Left lung (tissue), 10 donors: ENCODE measurements around the gene ATP8A2. TPM values are rescaled to one million over a fixed set of nuclear protein-coding genes. Genes with fewer than 3 reads are reported as not detected.

Source experiments
- ATAC-seq: fragments of 200-7000 bp; cut with Tn5 transposase; one replicate; pipeline ENCODE4 v1.9.1; 2020; ENCODE audit warnings: moderate library complexity
- DNase-seq, 4 donors: peaks; one replicate each; pipeline ENCODE4 v3.0.0-alpha.2; 2013 to 2020
- H3K27ac ChIP-seq, 2 donors: fragments of 200-600 bp; sonication (generic) in 1 of 2; one replicate each; pipeline versions ENCODE4 v1.5.0 to v1.8.0; 2020 to 2021
- H3K27me3 ChIP-seq, 2 donors: fragments of 200-600 bp; sonication (generic) in 1 of 2; one replicate each; pipeline versions ENCODE4 v1.5.0 to v1.8.0; 2020 to 2021
- H3K36me3 ChIP-seq, 2 donors: fragments of 200-600 bp; sonication (generic) in 1 of 2; one replicate each; pipeline versions ENCODE4 v1.5.0 to v1.8.0; 2020 to 2021
- H3K4me1 ChIP-seq, 2 donors: fragments of 200-600 bp; one replicate each; pipeline ENCODE4 v1.8.0; 2021
- H3K4me3 ChIP-seq, 2 donors: fragments of 200-600 bp; sonication (generic) in 1 of 2; one replicate each; pipeline versions ENCODE4 v1.5.0 to v1.8.0; 2020 to 2021; ENCODE audit warnings: mild to moderate bottlenecking in 1 of 2
- H3K9me3 ChIP-seq, 2 donors: fragments of 200-600 bp; sonication (generic) in 1 of 2; one replicate each; pipeline versions ENCODE4 v1.5.0 to v1.8.0; 2020 to 2021
- intact Hi-C, 2 donors: fragments of 100-400 bp; cut with DNase I; formaldehyde crosslinking; loops; one replicate each; pipeline versions ENCODE4 v1.11.2 to v1.14.2; 2022
- polyA plus RNA-seq, 6 donors: library from polyadenylated mRNA; unstranded; fragments of 120-200 nt; gene quantifications; one replicate each; pipeline ENCODE4 v1.2.1, GENCODE V29; 2013; ENCODE audit not compliant: insufficient read length in 6 of 6
- total RNA-seq, 2 donors: library from RNA; stranded (reverse); fragmentation: NEBNext Ultra II Directional; extraction: Animal tissue kit (Norgen Biotek cat#: 25700); gene quantifications; one replicate each; pipeline ENCODE4 v1.2.1, GENCODE V29; 2021
- TF ChIP-seq, protein P1 (sequence below), 2 donors: fragments of 200-600 bp; sonication (generic) in 1 of 2; IDR thresholded peaks; one replicate each; pipeline versions ENCODE4 v1.5.0 to v1.8.0; 2021; ENCODE audit warnings: antibody characterized with exemption in 2 of 2
- donor health status: DM: no; HTN: yes; CAD: no.
- donor health status: DM: no; HTN: no; CAD: no.

The ATP8A2 gene
- total and polyA plus RNA-seq, 8 donors = 1.1 to 13.4 (median 9.6) TPM

DNA sequence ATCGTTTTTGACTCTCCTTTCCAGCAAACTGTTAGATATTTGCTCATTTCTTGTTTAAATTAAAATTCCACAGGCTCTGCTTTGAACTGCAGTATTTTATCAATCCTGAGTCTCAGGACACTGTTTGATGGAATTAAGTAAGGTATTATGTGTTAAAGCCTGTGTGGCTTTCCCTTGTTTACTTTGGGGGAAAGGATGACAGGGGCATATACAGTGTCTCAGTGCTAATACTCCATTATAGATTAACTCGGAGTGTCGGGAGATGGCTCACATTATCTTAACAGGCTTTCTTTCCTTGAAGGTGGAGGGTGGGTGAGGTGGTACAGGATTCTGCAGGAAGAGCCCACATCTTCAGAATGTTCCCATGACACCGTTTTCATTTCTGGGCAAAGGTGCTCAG, 595.4 kb downstream of the ATP8A2 start:
- TF ChIP-seq, protein P1, sequence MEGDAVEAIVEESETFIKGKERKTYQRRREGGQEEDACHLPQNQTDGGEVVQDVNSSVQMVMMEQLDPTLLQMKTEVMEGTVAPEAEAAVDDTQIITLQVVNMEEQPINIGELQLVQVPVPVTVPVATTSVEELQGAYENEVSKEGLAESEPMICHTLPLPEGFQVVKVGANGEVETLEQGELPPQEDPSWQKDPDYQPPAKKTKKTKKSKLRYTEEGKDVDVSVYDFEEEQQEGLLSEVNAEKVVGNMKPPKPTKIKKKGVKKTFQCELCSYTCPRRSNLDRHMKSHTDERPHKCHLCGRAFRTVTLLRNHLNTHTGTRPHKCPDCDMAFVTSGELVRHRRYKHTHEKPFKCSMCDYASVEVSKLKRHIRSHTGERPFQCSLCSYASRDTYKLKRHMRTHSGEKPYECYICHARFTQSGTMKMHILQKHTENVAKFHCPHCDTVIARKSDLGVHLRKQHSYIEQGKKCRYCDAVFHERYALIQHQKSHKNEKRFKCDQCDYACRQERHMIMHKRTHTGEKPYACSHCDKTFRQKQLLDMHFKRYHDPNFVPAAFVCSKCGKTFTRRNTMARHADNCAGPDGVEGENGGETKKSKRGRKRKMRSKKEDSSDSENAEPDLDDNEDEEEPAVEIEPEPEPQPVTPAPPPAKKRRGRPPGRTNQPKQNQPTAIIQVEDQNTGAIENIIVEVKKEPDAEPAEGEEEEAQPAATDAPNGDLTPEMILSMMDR (IDR thresholded peaks at IDR 0.05) = no peak
- H3K36me3 ChIP-seq = no peaks in the 10 kb centered on the region
- no peaks in the 10 kb centered on the region for H3K27me3 ChIP-seq
- H3K27ac ChIP-seq = no peak overlapping the region
- H3K9me3 ChIP-seq = no peaks in the 10 kb centered on the region
- no peak overlapping the region for H3K4me3 ChIP-seq
- no peak for ATAC-seq
- no peak for DNase-seq
- intact Hi-C loops = no loop called here
- no peaks in the 10 kb centered on the region for H3K4me1 ChIP-seq

DNA sequence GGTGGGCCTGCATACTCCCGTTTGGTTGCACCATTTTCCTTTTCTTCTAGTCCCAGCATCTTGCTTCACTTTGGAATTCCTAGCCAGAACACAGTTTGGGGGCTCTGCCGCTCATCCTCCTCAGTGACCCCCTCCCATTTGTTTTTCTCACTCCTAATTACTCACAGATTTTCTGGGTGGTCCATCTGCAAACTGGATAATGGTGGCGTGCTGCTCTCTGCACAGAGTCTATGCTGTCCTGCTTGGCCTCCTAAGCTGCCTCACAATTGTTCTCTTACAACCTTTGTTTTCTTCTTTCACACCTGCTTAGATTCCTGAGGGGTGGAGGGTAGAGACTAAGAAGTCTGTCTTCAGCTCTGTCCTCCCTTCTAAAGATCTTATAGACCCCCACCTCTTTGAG, 599.3 kb downstream of the ATP8A2 start:
- Histone ChIP-seq H3K4me3 (no peak overlapping the region), H3K4me1 (no peaks in the 10 kb centered on the region), H3K27ac (no peak overlapping the region), H3K9me3 (no peaks in the 10 kb centered on the region), H3K36me3 (no peaks in the 10 kb centered on the region), H3K27me3 (peaks cover 0 to 6% of the 10 kb centered on the region in 2 donors)
- intact Hi-C loops = no loop called here
- TF ChIP-seq, protein P1 (IDR thresholded peaks at IDR 0.05) = no peak
- ATAC-seq (no peak), DNase-seq (no peak)

DNA sequence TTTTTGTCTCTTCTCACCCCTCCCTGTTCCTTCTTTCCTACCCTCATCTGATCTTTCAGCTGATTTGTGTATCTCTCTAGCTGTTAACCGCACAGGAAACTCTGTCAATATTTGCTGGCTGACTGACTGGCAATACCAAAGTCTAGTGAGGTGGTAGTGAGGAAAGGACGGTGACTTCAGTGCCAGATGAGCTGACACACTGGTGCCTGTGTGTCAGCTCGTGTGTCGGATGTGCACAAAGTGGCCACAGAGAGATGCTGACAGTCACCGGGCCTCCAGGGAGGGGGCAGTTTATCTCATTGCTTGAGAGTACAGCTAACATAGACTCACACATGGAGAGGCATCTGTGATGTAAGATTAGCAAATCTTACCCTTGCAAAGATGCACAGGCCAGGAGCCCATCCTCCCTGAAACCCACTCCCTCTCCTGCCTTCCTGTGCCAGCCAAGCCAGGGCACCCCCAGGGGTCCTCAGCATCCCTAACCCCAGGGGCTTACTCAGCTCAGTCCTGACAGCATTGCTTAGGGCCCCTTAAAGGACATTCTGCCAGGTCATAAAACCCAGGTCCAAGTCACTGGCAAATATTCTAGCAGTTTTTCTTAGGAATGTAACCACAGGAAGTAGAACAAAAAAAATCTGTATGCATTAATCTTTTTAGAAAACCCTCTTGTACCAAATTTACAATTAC, 599.8 kb downstream of the ATP8A2 start:
- DNase-seq (no peak), ATAC-seq (no peak)
- TF ChIP-seq, protein P1 (IDR thresholded peaks at IDR 0.05) = no peak
- H3K27ac ChIP-seq = no peak overlapping the region
- peaks cover 0 to 12% of the 10 kb centered on the region in 2 donors for H3K27me3 ChIP-seq
- no peaks in the 10 kb centered on the region for H3K9me3 ChIP-seq
- H3K4me3 ChIP-seq = no peak overlapping the region
- intact Hi-C loops = no loop called here
- H3K4me1 ChIP-seq = no peaks in the 10 kb centered on the region
- H3K36me3 ChIP-seq = no peaks in the 10 kb centered on the region

DNA sequence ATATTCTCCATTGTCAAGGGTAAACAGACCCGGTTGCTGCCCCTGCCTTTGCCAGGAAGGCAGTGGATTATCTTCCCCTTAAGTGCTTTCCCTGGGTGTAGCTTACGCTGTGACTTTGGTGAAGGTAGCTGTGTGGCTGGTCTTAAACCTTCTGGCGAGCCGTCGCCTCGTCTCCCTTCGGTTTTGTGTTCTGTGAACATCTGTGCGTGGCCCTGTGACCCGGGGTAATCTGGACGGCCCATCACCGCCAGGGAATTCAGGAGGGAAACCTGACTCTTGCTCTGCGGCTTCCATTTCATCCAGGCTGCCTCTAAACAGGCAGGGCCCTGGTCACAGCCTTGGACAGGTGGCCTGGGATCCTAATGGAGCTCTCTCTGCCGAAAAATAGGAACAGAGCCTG, 601.3 kb downstream of the ATP8A2 start:
- Histone ChIP-seq H3K4me3 (no peak overlapping the region), H3K9me3 (no peaks in the 10 kb centered on the region), H3K27ac (no peak overlapping the region), H3K36me3 (no peaks in the 10 kb centered on the region), H3K4me1 (no peaks in the 10 kb centered on the region), H3K27me3 (peaks cover 0 to 24% of the 10 kb centered on the region in 2 donors)
- ATAC-seq = no peak
- intact Hi-C loops = no loop called here
- no peak for DNase-seq
- TF ChIP-seq, protein P1 (IDR thresholded peaks at IDR 0.05) = no peak

DNA sequence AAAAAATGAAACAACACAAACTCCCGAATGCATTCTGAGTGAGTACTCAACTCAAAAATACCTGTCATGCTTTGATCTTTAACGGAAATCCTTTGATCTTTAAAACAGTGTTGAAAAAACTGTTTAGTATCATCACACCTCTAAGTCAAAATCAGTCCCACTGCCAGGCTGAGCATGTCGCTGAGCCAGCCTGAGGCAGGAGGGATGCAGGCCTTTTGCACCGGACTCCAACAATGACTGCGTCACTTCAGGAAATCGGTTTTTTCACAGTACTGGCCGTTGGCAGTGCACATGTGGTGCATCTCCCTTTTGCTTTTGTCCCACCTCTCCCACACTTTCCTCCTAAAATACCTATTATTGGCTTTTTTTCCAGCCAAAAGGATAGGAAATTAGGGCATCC, 601.8 kb downstream of the ATP8A2 start:
- Histone ChIP-seq H3K4me1 (no peaks in the 10 kb centered on the region), H3K36me3 (no peaks in the 10 kb centered on the region), H3K9me3 (no peaks in the 10 kb centered on the region), H3K4me3 (no peak overlapping the region), H3K27me3 (peaks cover 0 to 29% of the 10 kb centered on the region in 2 donors), H3K27ac (no peak overlapping the region)
- TF ChIP-seq, protein P1 (IDR thresholded peaks at IDR 0.05) = no peak
- DNase-seq (no peak), ATAC-seq (no peak)
- intact Hi-C loops = no loop called here
